Peyer's patch (tissue), 4 donors: ENCODE measurements around the gene ANKS6.

Experiments
- POLR2A ChIP-seq, 2 donors: fragments of 450-650 bp; IDR thresholded peaks; one replicate each; pipeline ENCODE4 v1.5.1; 2017; ENCODE audit warnings: antibody characterized with exemption in 2 of 2, mild to moderate bottlenecking in 2 of 2, moderate library complexity in 2 of 2
- TF ChIP-seq, protein P1 (sequence below), 6 experiments: fragments of 450-650 bp in 4 of 6; fragments of 200-600 bp in 2 of 6; sonication (generic) in 1 of 6; IDR thresholded peaks; one replicate each; pipeline ENCODE4 v1.5.1; 2017 to 2019; ENCODE audit warnings: antibody characterized with exemption in 6 of 6, mild to moderate bottlenecking in 3 of 6, moderate library complexity in 1 of 6

DNA sequence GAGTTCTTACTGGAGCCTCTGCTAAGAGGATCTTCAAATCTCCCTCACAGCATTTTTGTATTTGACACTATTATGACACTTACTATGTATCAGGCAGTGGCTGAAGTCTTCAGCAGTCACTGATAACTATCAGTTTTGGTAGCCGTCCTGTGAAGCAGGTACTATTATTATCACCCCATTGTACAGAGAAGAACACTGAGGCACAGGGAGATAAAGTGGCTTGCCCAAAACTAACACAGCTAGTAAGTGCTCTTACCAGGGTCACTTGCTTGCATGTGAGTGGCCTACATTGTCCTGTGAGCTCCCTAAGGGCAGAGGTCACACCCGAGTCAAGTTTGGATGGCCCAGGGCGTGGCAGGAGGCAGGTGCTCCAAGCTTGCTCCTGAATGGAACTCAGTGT is 104.5 kb downstream of the ANKS6 start:
- TF ChIP-seq, protein P1, sequence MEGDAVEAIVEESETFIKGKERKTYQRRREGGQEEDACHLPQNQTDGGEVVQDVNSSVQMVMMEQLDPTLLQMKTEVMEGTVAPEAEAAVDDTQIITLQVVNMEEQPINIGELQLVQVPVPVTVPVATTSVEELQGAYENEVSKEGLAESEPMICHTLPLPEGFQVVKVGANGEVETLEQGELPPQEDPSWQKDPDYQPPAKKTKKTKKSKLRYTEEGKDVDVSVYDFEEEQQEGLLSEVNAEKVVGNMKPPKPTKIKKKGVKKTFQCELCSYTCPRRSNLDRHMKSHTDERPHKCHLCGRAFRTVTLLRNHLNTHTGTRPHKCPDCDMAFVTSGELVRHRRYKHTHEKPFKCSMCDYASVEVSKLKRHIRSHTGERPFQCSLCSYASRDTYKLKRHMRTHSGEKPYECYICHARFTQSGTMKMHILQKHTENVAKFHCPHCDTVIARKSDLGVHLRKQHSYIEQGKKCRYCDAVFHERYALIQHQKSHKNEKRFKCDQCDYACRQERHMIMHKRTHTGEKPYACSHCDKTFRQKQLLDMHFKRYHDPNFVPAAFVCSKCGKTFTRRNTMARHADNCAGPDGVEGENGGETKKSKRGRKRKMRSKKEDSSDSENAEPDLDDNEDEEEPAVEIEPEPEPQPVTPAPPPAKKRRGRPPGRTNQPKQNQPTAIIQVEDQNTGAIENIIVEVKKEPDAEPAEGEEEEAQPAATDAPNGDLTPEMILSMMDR (IDR thresholded peaks at IDR 0.05): no peak
- TF ChIP-seq POLR2A (IDR thresholded peaks at IDR 0.05): no peak
